Measurements from ENCODE around the gene EML3. TPM values are rescaled to one million over a fixed set of nuclear protein-coding genes. Genes with fewer than 3 reads are reported as not detected.

Gene EML3
- total RNA-seq, 2 donors from 2014 or later = 51.5 to 57.7 TPM

- TF ChIP-seq CTCF (conservative IDR thresholded peaks at IDR 0.05) = no peak
- Mint-ChIP-seq H3K36me3 (ENCODE audit: low read depth) (peaks cover 54% of the 10 kb centered on the region), H3K27me3 (ENCODE audit: insufficient read depth) (no peaks in the 10 kb centered on the region), H3K9me3 (peaks cover 3% of the 10 kb centered on the region), H3K4me1 (no peaks in the 10 kb centered on the region), H3K27ac (peak overlapping the region; percentile 2), H3K4me3 (no peak overlapping the region)
- no peak for DNase-seq
- peaks cover 4% of the 10 kb centered on the region for H3K9me3 ChIP-seq (ENCODE audit: control insufficient read depth, low read length)
- no peaks in the 10 kb centered on the region for H3K27me3 ChIP-seq (ENCODE audit: control insufficient read depth, insufficient read depth, low read length, poor library complexity, severe bottlenecking)
- no peak overlapping the region for H3K9ac ChIP-seq (ENCODE audit: extremely low read depth, low read length, poor library complexity, severe bottlenecking)
- 93 to 94% methylated on average over 9 to 18 of the region's 18 CpGs for WGBS, 2 experiments (ENCODE audit: insufficient coverage in 1 of 2, insufficient read length in 1 of 2)
- H3K27ac ChIP-seq (ENCODE audit: low read depth, low read length) = no peak overlapping the region
- peaks cover 48% of the 10 kb centered on the region for H3K36me3 ChIP-seq (ENCODE audit: control insufficient read depth, insufficient read depth, low read length)
- no peaks in the 10 kb centered on the region for H3K4me1 ChIP-seq (ENCODE audit: control insufficient read depth, insufficient read depth, low read length)
- no peak overlapping the region for H3K4me3 ChIP-seq (ENCODE audit: low read length)
Observed at GRCh38 chr11:62580959-62581715, 31.4 kb downstream of the EML3 start.

GRCh38 chr11:62579252-62579651, 33.3 kb downstream of the EML3 start:
- peaks cover 3% of the 10 kb centered on the region for H3K9me3 Mint-ChIP-seq
- WGBS, 2 experiments (ENCODE audit: insufficient coverage in 1 of 2, insufficient read length in 1 of 2) = 95 to 100% methylated on average over 1 of the region's 2 CpGs
- no peak for DNase-seq
- Histone ChIP-seq H3K9me3 (ENCODE audit: control insufficient read depth, low read length) (peaks cover 4% of the 10 kb centered on the region), H3K4me1 (ENCODE audit: control insufficient read depth, insufficient read depth, low read length) (peaks cover 2% of the 10 kb centered on the region), H3K9ac (ENCODE audit: extremely low read depth, low read length, poor library complexity, severe bottlenecking) (no peak overlapping the region), H3K27me3 (ENCODE audit: control insufficient read depth, insufficient read depth, low read length, poor library complexity, severe bottlenecking) (no peaks in the 10 kb centered on the region), H3K27ac (ENCODE audit: low read depth, low read length) (no peak overlapping the region), H3K4me3 (ENCODE audit: low read length) (no peak overlapping the region), H3K36me3 (ENCODE audit: control insufficient read depth, insufficient read depth, low read length) (peaks cover 50% of the 10 kb centered on the region)
- TF ChIP-seq CTCF (conservative IDR thresholded peaks at IDR 0.05) = no peak
- H3K27me3 Mint-ChIP-seq (ENCODE audit: insufficient read depth) = no peaks in the 10 kb centered on the region
- H3K36me3 Mint-ChIP-seq (ENCODE audit: low read depth) = peaks cover 47% of the 10 kb centered on the region
- peaks cover 8% of the 10 kb centered on the region for H3K4me1 Mint-ChIP-seq
- no peak overlapping the region for H3K4me3 Mint-ChIP-seq
- no peak overlapping the region for H3K27ac Mint-ChIP-seq

- no peak for DNase-seq
- no peak overlapping the region for H3K27ac Mint-ChIP-seq
- Histone ChIP-seq H3K4me3 (ENCODE audit: low read length) (no peak overlapping the region), H3K27ac (ENCODE audit: low read depth, low read length) (no peak overlapping the region), H3K9me3 (ENCODE audit: control insufficient read depth, low read length) (peaks cover 2% of the 10 kb centered on the region), H3K4me1 (ENCODE audit: control insufficient read depth, insufficient read depth, low read length) (peaks cover 2% of the 10 kb centered on the region), H3K36me3 (ENCODE audit: control insufficient read depth, insufficient read depth, low read length) (peaks cover 45% of the 10 kb centered on the region), H3K9ac (ENCODE audit: extremely low read depth, low read length, poor library complexity, severe bottlenecking) (no peak overlapping the region), H3K27me3 (ENCODE audit: control insufficient read depth, insufficient read depth, low read length, poor library complexity, severe bottlenecking) (no peaks in the 10 kb centered on the region)
- H3K36me3 Mint-ChIP-seq (ENCODE audit: low read depth) = peaks cover 40% of the 10 kb centered on the region
- H3K4me1 Mint-ChIP-seq = peaks cover 8% of the 10 kb centered on the region
- TF ChIP-seq CTCF (conservative IDR thresholded peaks at IDR 0.05) = no peak
- WGBS, 2 experiments (ENCODE audit: insufficient coverage in 1 of 2, insufficient read length in 1 of 2) = 95 to 97% methylated on average over 9 to 11 of the region's 11 CpGs
- no peak overlapping the region for H3K4me3 Mint-ChIP-seq
- no peaks in the 10 kb centered on the region for H3K9me3 Mint-ChIP-seq
- no peaks in the 10 kb centered on the region for H3K27me3 Mint-ChIP-seq (ENCODE audit: insufficient read depth)
Observed at GRCh38 chr11:62578541-62578940, 34.0 kb downstream of the EML3 start.

All from endodermal cell (in vitro differentiated cells).